ENCODE data around the gene PHC3.
"Not testable (repeated sequence)": the region's sequence is repeated elsewhere in the genome, so short reads cannot be mapped to it uniquely, and the experiment has no call there.

PHC3 gene, protein sequence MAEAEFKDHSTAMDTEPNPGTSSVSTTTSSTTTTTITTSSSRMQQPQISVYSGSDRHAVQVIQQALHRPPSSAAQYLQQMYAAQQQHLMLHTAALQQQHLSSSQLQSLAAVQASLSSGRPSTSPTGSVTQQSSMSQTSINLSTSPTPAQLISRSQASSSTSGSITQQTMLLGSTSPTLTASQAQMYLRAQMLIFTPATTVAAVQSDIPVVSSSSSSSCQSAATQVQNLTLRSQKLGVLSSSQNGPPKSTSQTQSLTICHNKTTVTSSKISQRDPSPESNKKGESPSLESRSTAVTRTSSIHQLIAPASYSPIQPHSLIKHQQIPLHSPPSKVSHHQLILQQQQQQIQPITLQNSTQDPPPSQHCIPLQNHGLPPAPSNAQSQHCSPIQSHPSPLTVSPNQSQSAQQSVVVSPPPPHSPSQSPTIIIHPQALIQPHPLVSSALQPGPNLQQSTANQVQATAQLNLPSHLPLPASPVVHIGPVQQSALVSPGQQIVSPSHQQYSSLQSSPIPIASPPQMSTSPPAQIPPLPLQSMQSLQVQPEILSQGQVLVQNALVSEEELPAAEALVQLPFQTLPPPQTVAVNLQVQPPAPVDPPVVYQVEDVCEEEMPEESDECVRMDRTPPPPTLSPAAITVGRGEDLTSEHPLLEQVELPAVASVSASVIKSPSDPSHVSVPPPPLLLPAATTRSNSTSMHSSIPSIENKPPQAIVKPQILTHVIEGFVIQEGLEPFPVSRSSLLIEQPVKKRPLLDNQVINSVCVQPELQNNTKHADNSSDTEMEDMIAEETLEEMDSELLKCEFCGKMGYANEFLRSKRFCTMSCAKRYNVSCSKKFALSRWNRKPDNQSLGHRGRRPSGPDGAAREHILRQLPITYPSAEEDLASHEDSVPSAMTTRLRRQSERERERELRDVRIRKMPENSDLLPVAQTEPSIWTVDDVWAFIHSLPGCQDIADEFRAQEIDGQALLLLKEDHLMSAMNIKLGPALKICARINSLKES

GRCh38 chr3:170180908-170181885, at the start of gene PHC3:
Gene PHC3, minus strand, starts transcription at chr3:170181733. Its CDS starts 18 bp downstream, at chr3:170181715.
- peak; percentile 94 for DNase-seq (ENCODE audit: low read depth)

- peak; percentile 31 for DNase-seq (ENCODE audit: low read depth)
These were observed 46.7 kb upstream of the PHC3 start for GRCh38 chr3:170228093-170228766.

DNA sequence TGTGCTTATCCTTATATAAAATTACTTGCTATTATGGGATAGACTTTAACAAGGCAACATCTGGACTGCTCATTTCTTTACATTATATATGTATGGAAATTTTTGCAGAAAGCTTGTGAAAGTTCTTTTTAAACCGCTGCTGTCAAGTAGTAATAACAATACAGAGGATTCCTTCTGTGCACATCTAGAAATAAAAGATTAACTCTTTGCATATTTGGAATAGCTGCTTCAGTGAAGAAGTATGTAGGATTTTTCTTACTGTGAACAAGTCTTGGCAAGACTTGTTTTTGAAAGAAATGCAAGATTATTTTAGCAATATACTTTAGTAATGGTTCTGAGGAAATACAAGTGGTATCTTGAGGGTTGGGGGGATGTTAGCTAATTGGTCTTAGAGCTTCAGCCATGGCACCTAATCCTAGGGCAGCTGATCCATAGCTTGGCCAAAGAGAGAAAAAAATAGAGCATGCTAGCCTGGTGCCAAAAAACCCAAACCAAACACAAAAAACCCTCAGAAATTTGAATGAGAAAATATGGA, 45.0 kb upstream of the PHC3 start:
- no peak for DNase-seq (ENCODE audit: low read depth)

DNA sequence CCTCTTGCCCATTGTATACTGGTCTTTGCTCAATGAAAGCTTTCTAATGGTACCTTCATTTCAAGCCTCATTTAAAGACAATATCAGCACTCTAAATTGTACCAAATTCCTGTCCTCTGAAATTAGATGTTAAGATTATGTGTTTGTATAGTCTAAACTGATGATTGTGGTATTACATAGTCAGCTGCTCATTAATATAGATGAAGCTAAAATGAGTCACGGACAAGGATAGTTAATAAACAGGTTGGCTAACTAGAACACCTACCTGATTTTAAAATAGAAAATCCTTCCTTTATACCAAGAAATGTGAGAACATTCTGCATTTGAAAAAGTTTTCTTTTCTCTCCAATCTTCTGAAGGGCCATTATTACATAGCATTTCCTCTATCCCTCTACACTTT, 43.6 kb upstream of the PHC3 start:
- DNase-seq (ENCODE audit: low read depth): no peak

DNA sequence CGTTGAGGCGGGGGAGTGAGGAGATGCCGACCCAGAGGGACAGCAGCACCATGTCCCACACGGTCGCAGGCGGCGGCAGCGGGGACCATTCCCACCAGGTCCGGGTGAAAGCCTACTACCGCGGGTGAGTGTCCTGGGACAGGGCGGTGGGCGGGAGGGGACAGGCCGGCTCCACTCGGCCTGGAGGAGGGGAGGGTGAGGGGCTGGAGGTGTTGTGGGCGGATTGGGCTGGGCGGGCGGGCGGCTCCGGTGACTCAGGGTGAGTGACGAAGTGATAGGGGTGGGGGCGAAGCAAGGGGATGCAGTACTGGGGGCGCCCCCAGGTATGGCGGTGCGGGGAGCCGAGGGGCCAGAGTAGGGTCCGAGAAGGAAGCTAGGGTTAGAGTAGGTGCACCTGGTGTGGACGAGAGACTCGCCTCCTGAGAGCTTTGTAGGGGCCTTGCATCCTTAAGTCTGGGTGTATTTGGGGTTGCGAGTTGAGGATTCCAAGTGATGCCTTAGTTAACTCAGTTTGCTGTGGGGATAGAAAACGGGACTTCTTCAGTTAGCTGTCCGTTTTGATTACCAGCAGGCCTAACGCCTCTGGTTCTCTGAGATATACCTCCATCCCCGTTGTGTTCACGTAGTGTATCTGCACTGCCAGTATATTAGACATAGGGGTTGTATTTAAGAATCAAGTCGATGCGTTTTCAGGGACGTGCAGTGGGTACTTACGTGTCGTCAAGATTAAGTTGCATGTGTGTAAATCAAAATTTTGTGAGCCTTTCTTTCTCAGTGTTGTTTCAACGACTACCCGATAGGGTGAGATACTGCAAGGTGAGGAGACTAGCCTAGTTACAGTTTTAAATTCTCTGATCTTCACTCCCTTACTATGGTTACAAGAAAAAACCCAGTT, 41.4 kb upstream of the PHC3 start:
- DNase-seq (ENCODE audit: low read depth): peak; percentile 55

GRCh38 chr3:170221924-170222646, 40.6 kb upstream of the PHC3 start, which contains the start of gene PRKCI:
Gene PRKCI, plus strand, starts transcription at chr3:170222424. Its CDS starts 246 bp downstream, at chr3:170222670.
- peak; percentile 98 for DNase-seq (ENCODE audit: low read depth)

GRCh38 chr3:170220871-170221270, 39.3 kb upstream of the PHC3 start:
- DNase-seq (ENCODE audit: low read depth): peak; percentile 90

GRCh38 chr3:170219850-170220249, 38.3 kb upstream of the PHC3 start:
- DNase-seq (ENCODE audit: low read depth): no peak

- DNase-seq (ENCODE audit: low read depth): no peak
These were observed 30.1 kb upstream of the PHC3 start for GRCh38 chr3:170211668-170212067.

DNA sequence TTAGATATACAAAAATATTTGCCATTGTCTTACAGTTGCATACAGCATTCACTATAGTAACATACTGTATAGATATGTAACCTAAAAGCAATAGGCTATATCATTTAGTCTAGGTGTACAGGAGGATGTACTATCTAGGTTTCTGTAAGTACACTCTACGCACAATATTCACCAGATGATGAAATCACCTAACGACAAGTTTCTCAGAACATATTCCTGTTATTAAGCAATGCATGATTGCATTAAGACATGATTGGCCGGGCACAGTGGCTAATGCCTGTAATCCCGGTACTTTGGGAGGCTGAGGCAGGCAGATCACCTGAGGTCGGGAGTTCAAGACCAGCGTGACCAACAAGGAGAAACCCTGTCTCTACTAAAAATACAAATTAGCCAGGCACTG, 26.2 kb upstream of the PHC3 start:
- no peak for DNase-seq (ENCODE audit: low read depth)

DNA sequence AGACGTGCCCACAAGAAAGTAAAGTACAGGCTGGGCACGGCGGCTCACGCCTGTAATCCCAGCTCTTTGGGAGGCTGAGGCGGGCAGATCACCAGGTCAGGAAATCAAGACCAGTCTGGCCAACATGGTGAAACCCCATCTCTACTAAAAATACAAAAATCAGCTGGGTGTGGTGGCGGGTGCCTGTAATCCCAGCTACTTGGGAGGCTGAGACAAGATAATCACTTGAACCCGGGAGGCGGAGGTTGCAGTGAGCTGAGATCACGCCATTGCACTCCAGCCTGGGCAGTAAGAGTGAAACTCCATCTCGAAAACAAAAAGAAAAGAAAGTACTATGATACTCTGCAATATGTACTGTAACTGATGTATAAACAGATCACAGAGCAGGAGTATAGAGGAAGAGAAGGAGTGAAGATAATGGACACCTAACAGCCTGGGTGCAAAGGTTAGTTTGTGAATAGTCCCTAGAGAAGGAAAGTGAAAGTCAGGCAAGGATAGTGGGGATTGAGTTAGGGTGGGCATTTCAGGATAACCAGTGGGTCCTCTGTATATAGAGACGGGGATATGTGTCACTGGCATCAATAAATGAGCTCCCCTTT, 24.7 kb upstream of the PHC3 start:
- not testable (repeated sequence) for DNase-seq (ENCODE audit: low read depth)

DNA sequence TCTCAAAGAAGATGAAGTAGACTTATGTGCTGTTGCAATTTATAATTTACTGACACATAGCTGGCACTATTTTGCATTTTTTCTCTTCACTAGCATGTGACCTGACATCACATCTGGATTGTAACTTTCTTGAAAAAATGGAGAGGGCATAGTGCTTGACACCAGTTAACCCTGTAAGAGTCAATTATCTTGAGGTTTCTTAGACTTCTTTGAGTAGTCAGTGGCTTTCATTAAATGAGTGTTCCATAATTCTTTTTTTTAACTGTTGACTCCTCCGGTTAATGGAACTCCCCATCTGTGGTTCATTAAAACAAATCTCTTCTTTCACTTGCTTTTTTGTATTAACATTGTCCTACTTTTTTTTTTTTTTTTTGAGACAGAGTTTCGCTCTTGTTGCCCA, 23.8 kb upstream of the PHC3 start:
- no peak for DNase-seq (ENCODE audit: low read depth)

- DNase-seq (ENCODE audit: low read depth): no peak
These were observed 23.0 kb upstream of the PHC3 start for GRCh38 chr3:170204509-170204908.

DNA sequence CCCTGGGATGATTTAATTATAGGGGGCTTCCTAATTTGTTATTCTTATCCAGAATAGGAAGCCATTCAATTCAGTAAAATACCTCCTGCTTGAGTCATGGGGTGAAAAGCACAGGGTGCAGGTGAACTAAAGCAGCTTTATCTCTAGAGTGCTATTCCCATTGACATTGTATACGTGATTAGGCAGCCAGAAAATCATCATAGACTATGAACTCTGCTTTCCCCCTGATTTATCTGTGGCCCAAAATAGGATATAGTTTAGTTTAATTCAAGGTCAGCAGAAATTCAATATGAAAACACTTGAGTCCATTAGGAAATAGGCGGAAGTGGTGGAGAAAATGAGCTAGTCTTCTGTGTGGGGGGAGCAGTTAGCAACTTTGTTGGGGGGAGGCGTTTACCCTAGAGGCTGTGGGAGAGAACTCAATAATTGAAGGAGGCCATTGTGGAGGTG, 22.5 kb upstream of the PHC3 start:
- DNase-seq (ENCODE audit: low read depth): no peak

DNA sequence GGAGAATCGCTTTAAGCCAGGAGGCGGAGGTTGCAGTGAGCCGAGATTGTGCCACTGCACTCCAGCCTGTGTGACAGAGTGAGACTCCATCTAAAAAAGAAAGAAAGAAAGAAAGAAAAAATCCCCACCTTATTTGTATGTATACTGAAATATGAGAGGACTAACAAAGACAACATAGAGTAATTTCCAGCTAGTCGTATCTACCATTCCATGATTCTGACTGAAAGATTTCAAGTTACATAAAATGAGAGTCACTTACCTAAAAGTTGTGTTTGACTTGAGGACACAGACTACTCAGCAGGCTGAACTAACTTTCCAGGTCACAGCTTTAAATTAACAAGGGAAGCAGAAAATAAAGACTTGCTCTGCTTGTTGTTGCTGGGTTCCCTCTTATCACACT, 21.9 kb upstream of the PHC3 start:
- DNase-seq (ENCODE audit: low read depth): no peak

DNA sequence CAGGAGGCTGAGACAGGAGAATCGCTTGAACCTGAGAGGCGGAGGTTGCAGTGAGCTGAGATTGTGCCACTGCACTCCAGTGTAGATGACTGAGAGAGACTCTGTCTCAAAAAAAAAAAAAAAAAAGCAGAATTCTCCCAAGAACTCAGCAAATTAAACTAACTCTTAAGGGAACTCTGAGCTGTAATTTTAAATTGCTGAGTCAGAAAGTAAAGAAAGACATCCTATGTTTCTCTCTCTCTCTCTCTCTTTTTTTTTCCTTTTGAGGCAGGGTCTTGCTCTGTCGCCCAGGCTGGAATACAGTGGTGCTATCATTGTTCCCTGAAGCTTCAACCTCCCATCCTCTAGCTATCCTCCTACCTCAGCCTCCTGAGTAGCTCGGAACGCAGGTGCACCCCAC, 20.0 kb upstream of the PHC3 start:
- DNase-seq (ENCODE audit: low read depth): no peak

DNA sequence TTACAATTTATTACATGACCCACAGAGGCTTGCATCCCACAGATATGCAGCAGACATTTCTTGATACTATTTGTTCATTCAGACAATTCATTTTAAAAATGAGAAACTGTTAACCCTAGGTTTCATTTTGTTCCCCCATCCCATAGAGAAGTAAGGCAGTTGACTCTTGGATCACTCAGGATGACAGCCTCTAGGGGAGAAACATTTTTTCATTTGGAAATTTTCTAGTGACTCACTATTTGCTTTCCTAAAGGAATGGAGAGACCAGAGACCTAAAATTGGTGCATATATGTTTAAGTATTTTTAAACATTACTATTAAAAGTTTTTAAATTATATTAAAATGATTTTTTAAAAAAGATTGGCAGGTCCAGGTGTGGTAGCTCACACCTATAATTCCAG, 19.5 kb upstream of the PHC3 start:
- peak; percentile 27 for DNase-seq (ENCODE audit: low read depth)

- peak; percentile 69 for DNase-seq (ENCODE audit: low read depth)
These were observed 15.3 kb upstream of the PHC3 start for GRCh38 chr3:170196833-170197232.
